Neural progenitor cell (in vitro differentiated cells): ENCODE data around the gene FBXL17. TPM values are rescaled to one million over a fixed set of nuclear protein-coding genes. Genes with fewer than 3 reads are reported as not detected.

Source experiments
- DNase-seq: peaks from one replicate; pipeline ENCODE4 v3.0.0-alpha.2; 2016; ENCODE audit warnings: low spot score
- H2AFZ ChIP-seq: fragments of 200-600 bp; sonication (generic); replicated peaks from 2 replicates; pipeline ENCODE4 v1.6.1; 2016; ENCODE audit warnings: antibody characterized with exemption
- H3F3A ChIP-seq: fragments of 200-600 bp; sonication (generic); 2 replicates; pipeline ENCODE4 v1.6.1; 2016; ENCODE audit warnings: antibody characterized with exemption, low read depth
- H3K27ac ChIP-seq: fragments of 200-600 bp; sonication (generic); 2 replicates; pipeline ENCODE4 v1.5.1; 2016; ENCODE audit warnings: mild to moderate bottlenecking
- H3K27me3 ChIP-seq: fragments of 200-600 bp; sonication (generic); 2 replicates; pipeline ENCODE4 v1.6.1; 2016; ENCODE audit warnings: mild to moderate bottlenecking, moderate library complexity
- H3K36me3 ChIP-seq: fragments of 200-600 bp; sonication (generic); 2 replicates; pipeline ENCODE4 v1.5.1; 2016
- H3K4me1 ChIP-seq: fragments of 200-600 bp; sonication (generic); 2 replicates; pipeline ENCODE4 v1.6.1; 2016; ENCODE audit warnings: mixed run types
- H3K4me2 ChIP-seq: fragments of 200-600 bp; sonication (generic); 2 replicates; pipeline ENCODE4 v1.6.1; 2016
- H3K4me3 ChIP-seq: fragments of 200-600 bp; sonication (generic); 2 replicates; pipeline ENCODE4 v1.5.1; 2016
- H3K79me2 ChIP-seq: fragments of 200-600 bp; sonication (generic); 2 replicates; pipeline ENCODE4 v1.6.1; 2016; ENCODE audit warnings: low read depth
- H3K9ac ChIP-seq: fragments of 200-600 bp; sonication (generic); 2 replicates; pipeline ENCODE4 v1.6.1; 2016
- H3K9me3 ChIP-seq: fragments of 200-600 bp; sonication (generic); 2 replicates; pipeline ENCODE4 v1.5.1; 2016; ENCODE audit warnings: low read depth
- H4K20me1 ChIP-seq: fragments of 200-600 bp; sonication (generic); 2 replicates; pipeline ENCODE4 v1.6.1; 2016; ENCODE audit warnings: low read depth
- H3K27ac Mint-ChIP-seq: 3 replicates; pipeline ENCODE4 v1.8.0; 2021; ENCODE audit warnings: mixed read lengths
- H3K27me3 Mint-ChIP-seq: 2 replicates; pipeline ENCODE4 v1.8.0; 2022; ENCODE audit warnings: low read depth, mild to moderate bottlenecking, inconsistent platforms, moderate library complexity, mixed read lengths; ENCODE audit not compliant: insufficient read depth
- H3K36me3 Mint-ChIP-seq: 3 replicates; pipeline ENCODE4 v1.8.0; 2021; ENCODE audit warnings: mixed read lengths
- H3K4me1 Mint-ChIP-seq: 3 replicates; pipeline ENCODE4 v1.8.0; 2021; ENCODE audit warnings: mixed read lengths
- H3K4me3 Mint-ChIP-seq: 3 replicates; pipeline ENCODE4 v1.8.0; 2021; ENCODE audit warnings: mild to moderate bottlenecking, moderate library complexity, mixed read lengths
- H3K9me3 Mint-ChIP-seq: 3 replicates; pipeline ENCODE4 v1.8.0; 2020; ENCODE audit warnings: mixed read lengths
- EZH2 ChIP-seq: fragments of 200-600 bp; sonication (generic); IDR thresholded peaks from 2 replicates; pipeline ENCODE4 v1.6.1; 2017; ENCODE audit warnings: antibody characterized with exemption, mild to moderate bottlenecking, moderate library complexity
- EZH2phosphoT487 ChIP-seq: fragments of 200-600 bp; sonication (generic); IDR thresholded peaks from 2 replicates; pipeline ENCODE4 v1.6.1; 2017; ENCODE audit warnings: antibody characterized with exemption
- total RNA-seq: library from RNA; depleted of rRNA; stranded (reverse); fragments of >200 nt; gene quantifications from 2 replicates; pipeline ENCODE4 v1.2.3, GENCODE V29; 2015; ENCODE audit warnings: low replicate concordance
- TF ChIP-seq, protein P1 (sequence below): fragments of 200-600 bp; sonication (generic); IDR thresholded peaks from 2 replicates; pipeline ENCODE4 v1.5.1; 2017; ENCODE audit warnings: antibody characterized with exemption, mild to moderate bottlenecking

The FBXL17 gene
- total RNA-seq, 1 donor from 2014 or later, result 7.6 TPM

DNA sequence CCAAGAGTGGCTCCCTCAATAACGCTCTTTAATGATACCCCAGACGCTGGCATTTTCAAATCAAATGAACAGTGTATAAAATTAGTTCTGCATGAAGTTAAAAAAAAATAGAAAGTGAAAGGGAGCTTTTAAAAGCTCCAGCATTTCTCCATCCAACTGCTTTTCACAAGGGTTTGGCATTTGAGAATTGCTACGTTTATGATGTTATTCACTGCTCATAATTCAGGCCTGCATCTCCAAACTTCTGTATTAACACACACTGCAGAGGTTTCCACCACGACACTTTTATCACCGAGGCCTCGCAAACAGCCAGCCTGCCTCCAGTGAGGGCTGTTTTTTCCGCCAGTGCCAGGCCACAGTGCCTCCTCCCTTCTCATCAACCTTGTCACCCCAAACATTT is 505.6 kb downstream of the FBXL17 start:
- H3K4me1 ChIP-seq, result peaks cover 45% of the 10 kb centered on the region
- Mint-ChIP-seq H3K27ac (peak overlapping the region; percentile 73), H3K4me3 (peak overlapping the region; percentile 42), H3K36me3 (no peaks in the 10 kb centered on the region), H3K4me1 (peaks cover 70% of the 10 kb centered on the region), H3K27me3 (peaks cover 2% of the 10 kb centered on the region), H3K9me3 (no peaks in the 10 kb centered on the region)
- H4K20me1 ChIP-seq, result no peaks in the 10 kb centered on the region
- no peaks in the 10 kb centered on the region for H3K27me3 ChIP-seq
- no peak for DNase-seq
- peaks cover 23% of the 10 kb centered on the region for H3F3A ChIP-seq
- H3K4me2 ChIP-seq, result no peak overlapping the region
- H3K27ac ChIP-seq, result no peak overlapping the region
- no peak overlapping the region for H2AFZ ChIP-seq
- no peaks in the 10 kb centered on the region for H3K9me3 ChIP-seq
- no peak overlapping the region for H3K9ac ChIP-seq
- TF ChIP-seq EZH2phosphoT487 (no peak), EZH2 (no peak)
- TF ChIP-seq, protein P1, sequence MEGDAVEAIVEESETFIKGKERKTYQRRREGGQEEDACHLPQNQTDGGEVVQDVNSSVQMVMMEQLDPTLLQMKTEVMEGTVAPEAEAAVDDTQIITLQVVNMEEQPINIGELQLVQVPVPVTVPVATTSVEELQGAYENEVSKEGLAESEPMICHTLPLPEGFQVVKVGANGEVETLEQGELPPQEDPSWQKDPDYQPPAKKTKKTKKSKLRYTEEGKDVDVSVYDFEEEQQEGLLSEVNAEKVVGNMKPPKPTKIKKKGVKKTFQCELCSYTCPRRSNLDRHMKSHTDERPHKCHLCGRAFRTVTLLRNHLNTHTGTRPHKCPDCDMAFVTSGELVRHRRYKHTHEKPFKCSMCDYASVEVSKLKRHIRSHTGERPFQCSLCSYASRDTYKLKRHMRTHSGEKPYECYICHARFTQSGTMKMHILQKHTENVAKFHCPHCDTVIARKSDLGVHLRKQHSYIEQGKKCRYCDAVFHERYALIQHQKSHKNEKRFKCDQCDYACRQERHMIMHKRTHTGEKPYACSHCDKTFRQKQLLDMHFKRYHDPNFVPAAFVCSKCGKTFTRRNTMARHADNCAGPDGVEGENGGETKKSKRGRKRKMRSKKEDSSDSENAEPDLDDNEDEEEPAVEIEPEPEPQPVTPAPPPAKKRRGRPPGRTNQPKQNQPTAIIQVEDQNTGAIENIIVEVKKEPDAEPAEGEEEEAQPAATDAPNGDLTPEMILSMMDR, result no peak
- H3K79me2 ChIP-seq, result no peaks in the 10 kb centered on the region
- no peaks in the 10 kb centered on the region for H3K36me3 ChIP-seq
- no peak overlapping the region for H3K4me3 ChIP-seq

DNA sequence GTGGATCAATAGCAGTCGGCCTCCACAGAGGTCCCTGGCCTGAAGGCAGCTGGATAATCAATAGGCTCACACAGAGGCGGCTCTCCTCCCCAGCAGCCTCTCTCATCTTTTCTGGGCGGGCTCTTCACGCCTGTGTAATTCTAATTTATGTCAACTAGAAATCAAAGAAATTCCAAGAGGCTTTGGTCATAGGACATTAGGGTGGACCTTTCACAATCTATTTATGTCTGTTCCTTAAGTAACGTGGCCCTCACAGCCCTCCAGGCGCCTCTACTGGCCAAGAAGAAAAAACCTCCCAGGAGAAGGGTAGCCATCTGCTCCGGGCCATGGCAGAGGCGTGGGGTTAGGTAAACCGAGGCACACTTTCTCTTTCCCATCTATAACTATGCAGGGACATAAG is 506.1 kb downstream of the FBXL17 start:
- H3K4me3 Mint-ChIP-seq, result peak overlapping the region; percentile 20
- Histone ChIP-seq H3K4me3 (no peak overlapping the region), H3K36me3 (no peaks in the 10 kb centered on the region), H2AFZ (no peak overlapping the region), H4K20me1 (no peaks in the 10 kb centered on the region), H3F3A (peaks cover 23% of the 10 kb centered on the region), H3K4me1 (peaks cover 45% of the 10 kb centered on the region), H3K79me2 (no peaks in the 10 kb centered on the region), H3K9ac (no peak overlapping the region), H3K27ac (no peak overlapping the region), H3K4me2 (no peak overlapping the region), H3K9me3 (no peaks in the 10 kb centered on the region), H3K27me3 (no peaks in the 10 kb centered on the region)
- peaks cover 2% of the 10 kb centered on the region for H3K27me3 Mint-ChIP-seq
- H3K27ac Mint-ChIP-seq, result peak overlapping the region; percentile 48
- peaks cover 75% of the 10 kb centered on the region for H3K4me1 Mint-ChIP-seq
- no peaks in the 10 kb centered on the region for H3K36me3 Mint-ChIP-seq
- TF ChIP-seq, protein P1, result peak; percentile 10
- TF ChIP-seq EZH2, result no peak
- H3K9me3 Mint-ChIP-seq, result no peaks in the 10 kb centered on the region
- no peak for DNase-seq

DNA sequence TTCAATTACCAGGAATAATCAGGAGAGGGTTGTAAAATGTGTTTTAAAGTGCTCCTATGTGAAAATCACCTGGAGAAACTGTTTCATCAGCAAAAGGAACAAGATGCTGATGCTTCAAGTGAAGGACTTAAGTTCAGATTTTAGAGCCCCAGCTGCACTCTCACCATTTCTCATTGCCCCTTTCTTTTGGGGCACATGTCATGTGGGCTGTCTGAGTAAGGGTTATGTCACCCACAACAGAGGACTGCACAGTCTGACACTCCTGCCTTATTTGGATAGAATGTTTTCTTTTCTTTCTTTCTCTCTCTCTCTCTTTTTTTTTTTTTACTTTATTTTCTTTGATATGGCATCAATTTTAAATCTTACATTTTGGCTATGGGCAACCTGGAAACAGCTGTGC is 507.1 kb downstream of the FBXL17 start:
- H3K9me3 ChIP-seq, result no peaks in the 10 kb centered on the region
- Mint-ChIP-seq H3K27me3 (peaks cover 2% of the 10 kb centered on the region), H3K9me3 (no peaks in the 10 kb centered on the region), H3K4me1 (peaks cover 78% of the 10 kb centered on the region), H3K27ac (peak overlapping the region; percentile 51), H3K36me3 (no peaks in the 10 kb centered on the region), H3K4me3 (no peak overlapping the region)
- no peak overlapping the region for H2AFZ ChIP-seq
- H3K9ac ChIP-seq, result no peak overlapping the region
- no peaks in the 10 kb centered on the region for H3K27me3 ChIP-seq
- H3K4me2 ChIP-seq, result no peak overlapping the region
- no peak for DNase-seq
- TF ChIP-seq, protein P1, result no peak
- no peak for TF ChIP-seq EZH2phosphoT487
- no peak for TF ChIP-seq EZH2
- peaks cover 23% of the 10 kb centered on the region for H3F3A ChIP-seq
- H3K79me2 ChIP-seq, result no peaks in the 10 kb centered on the region
- no peak overlapping the region for H3K4me3 ChIP-seq
- no peak overlapping the region for H3K27ac ChIP-seq
- H4K20me1 ChIP-seq, result no peaks in the 10 kb centered on the region
- peaks cover 45% of the 10 kb centered on the region for H3K4me1 ChIP-seq
- no peaks in the 10 kb centered on the region for H3K36me3 ChIP-seq
